Tibial nerve (tissue), 4 donors: ENCODE data around the gene PTPRA.

Experiments
- EP300 ChIP-seq, 2 donors: sonication (generic); formaldehyde crosslinking; IDR thresholded peaks; one replicate each; pipeline ENCODE4 v1.6.1; 2017; ENCODE audit warnings: antibody characterized with exemption in 2 of 2, mild to moderate bottlenecking in 1 of 2
- TF ChIP-seq, protein P1 (sequence below), 5 experiments: fragments of 200-600 bp in 3 of 5; fragments of 450-650 bp in 2 of 5; sonication (generic) in 3 of 5; IDR thresholded peaks; one replicate each; pipeline ENCODE4 v1.5.1; 2016 to 2019; ENCODE audit warnings: antibody characterized with exemption in 5 of 5, mild to moderate bottlenecking in 3 of 5, moderate library complexity in 2 of 5

- TF ChIP-seq, protein P1, sequence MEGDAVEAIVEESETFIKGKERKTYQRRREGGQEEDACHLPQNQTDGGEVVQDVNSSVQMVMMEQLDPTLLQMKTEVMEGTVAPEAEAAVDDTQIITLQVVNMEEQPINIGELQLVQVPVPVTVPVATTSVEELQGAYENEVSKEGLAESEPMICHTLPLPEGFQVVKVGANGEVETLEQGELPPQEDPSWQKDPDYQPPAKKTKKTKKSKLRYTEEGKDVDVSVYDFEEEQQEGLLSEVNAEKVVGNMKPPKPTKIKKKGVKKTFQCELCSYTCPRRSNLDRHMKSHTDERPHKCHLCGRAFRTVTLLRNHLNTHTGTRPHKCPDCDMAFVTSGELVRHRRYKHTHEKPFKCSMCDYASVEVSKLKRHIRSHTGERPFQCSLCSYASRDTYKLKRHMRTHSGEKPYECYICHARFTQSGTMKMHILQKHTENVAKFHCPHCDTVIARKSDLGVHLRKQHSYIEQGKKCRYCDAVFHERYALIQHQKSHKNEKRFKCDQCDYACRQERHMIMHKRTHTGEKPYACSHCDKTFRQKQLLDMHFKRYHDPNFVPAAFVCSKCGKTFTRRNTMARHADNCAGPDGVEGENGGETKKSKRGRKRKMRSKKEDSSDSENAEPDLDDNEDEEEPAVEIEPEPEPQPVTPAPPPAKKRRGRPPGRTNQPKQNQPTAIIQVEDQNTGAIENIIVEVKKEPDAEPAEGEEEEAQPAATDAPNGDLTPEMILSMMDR (IDR thresholded peaks at IDR 0.05), result no peak
- no peak for TF ChIP-seq EP300 (IDR thresholded peaks at IDR 0.05)
Measured at GRCh38 chr20:2836035-2836434, 37.2 kb upstream of the PTPRA start.
